ENCODE results near the gene ZBTB14. TPM values are rescaled to one million over a fixed set of nuclear protein-coding genes. Genes with fewer than 3 reads are reported as not detected.

Gene ZBTB14
- total RNA-seq, 1 experiment from 2014 or later: 8.2 TPM

DNA sequence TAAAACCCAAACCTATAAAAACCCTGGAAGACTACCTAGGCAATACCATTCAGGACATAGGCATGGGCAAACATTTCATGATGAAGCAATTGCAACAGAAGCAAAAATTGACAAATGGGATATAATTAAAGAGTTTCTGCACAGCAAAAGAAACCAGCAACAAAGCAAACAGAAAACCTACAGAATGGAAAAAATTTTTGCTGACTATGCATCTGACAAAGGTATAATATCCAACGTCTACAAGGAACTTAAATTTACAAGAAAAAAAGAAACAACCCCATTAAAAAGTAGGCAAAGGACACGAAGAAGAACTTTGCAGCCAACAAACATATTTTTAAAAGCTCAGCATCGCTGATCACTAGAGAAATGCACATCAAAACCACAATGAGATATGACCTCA is 28.8 kb downstream of the ZBTB14 start:
- Histone ChIP-seq H3K9me2 (ENCODE audit: insufficient read depth) (no peaks in the 10 kb centered on the region), H4K20me1 (ENCODE audit: insufficient read depth) (no peaks in the 10 kb centered on the region), H3K4me3 (replicated peaks in 1 of 2; ENCODE audit: low read depth in 1 of 2, low read length in 2 of 2) (no peak overlapping the region), H3K4me2 (ENCODE audit: low read length) (no peak overlapping the region), H3K27me3 (ENCODE audit: insufficient read depth, low read length) (no peaks in the 10 kb centered on the region), H3K9me3 (ENCODE audit: control insufficient read depth in 1 of 2, insufficient read depth in 1 of 2, low read depth in 1 of 2, low read length in 2 of 2) (no peaks in the 10 kb centered on the region; a peak in 1 of 4 replicates), H3K9ac (ENCODE audit: low read length) (no peak overlapping the region), H3K4me1 (ENCODE audit: control insufficient read depth in 1 of 2, insufficient read depth in 2 of 2, low read length in 2 of 2) (no peaks in the 10 kb centered on the region), H3K36me3 (ENCODE audit: control insufficient read depth in 1 of 2, insufficient read depth in 2 of 2, low read length in 2 of 2) (no peaks in the 10 kb centered on the region), H3K79me2 (ENCODE audit: insufficient read depth, low read length) (no peaks in the 10 kb centered on the region), H2AFZ (ENCODE audit: low read depth, low read length, poor library complexity, severe bottlenecking) (no peak overlapping the region), H3K27ac (ENCODE audit: low read depth, low read length) (no peak overlapping the region)
- intact Hi-C loops (cut with micrococcal nuclease): no loop called here
- ATAC-seq: no peak
- POLR2A ChIA-PET: no interaction called here
- DNase-seq (ENCODE audit: low read depth, low spot score): no peak
- RAD21 ChIA-PET (ENCODE audit: low non-redundant PET in 1 of 2, low total read pairs in 2 of 2, uncharacterized antibody in 2 of 2, unreplicated experiment in 2 of 2): no interaction called here
- no TSS peak for BruUV-seq (replicated peaks)
- CTCF ChIA-PET: no interaction called here
- TF ChIP-seq REST (IDR thresholded peaks at IDR 0.05; ENCODE audit: low read depth): no peak
- TF ChIP-seq POLR2AphosphoS5 (IDR thresholded peaks at IDR 0.05; ENCODE audit: low read depth, low read length): no peak
- no peak for TF ChIP-seq SP1 (IDR thresholded peaks at IDR 0.05; ENCODE audit: low read depth)
- no peak for TF ChIP-seq CEBPB (IDR thresholded peaks at IDR 0.05; ENCODE audit: low read depth)
- no peak for TF ChIP-seq ELF1 (IDR thresholded peaks at IDR 0.05; ENCODE audit: borderline replicate concordance, low read depth)
- TF ChIP-seq YY1 (IDR thresholded peaks at IDR 0.05; ENCODE audit: extremely low read depth, insufficient replicate concordance, low read depth, low read length): no peak
- no peak for TF ChIP-seq EZH2phosphoT487 (IDR thresholded peaks at IDR 0.05; ENCODE audit: borderline replicate concordance)
- TF ChIP-seq MAX (IDR thresholded peaks at IDR 0.05): no peak
- TF ChIP-seq FOSL1 (IDR thresholded peaks at IDR 0.05; ENCODE audit: low read depth): no peak
- TF ChIP-seq, protein P1, sequence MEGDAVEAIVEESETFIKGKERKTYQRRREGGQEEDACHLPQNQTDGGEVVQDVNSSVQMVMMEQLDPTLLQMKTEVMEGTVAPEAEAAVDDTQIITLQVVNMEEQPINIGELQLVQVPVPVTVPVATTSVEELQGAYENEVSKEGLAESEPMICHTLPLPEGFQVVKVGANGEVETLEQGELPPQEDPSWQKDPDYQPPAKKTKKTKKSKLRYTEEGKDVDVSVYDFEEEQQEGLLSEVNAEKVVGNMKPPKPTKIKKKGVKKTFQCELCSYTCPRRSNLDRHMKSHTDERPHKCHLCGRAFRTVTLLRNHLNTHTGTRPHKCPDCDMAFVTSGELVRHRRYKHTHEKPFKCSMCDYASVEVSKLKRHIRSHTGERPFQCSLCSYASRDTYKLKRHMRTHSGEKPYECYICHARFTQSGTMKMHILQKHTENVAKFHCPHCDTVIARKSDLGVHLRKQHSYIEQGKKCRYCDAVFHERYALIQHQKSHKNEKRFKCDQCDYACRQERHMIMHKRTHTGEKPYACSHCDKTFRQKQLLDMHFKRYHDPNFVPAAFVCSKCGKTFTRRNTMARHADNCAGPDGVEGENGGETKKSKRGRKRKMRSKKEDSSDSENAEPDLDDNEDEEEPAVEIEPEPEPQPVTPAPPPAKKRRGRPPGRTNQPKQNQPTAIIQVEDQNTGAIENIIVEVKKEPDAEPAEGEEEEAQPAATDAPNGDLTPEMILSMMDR (IDR thresholded peaks at IDR 0.05 in 2 of 3, conservative IDR thresholded peaks at IDR 0.05 in 1 of 3; ENCODE audit: borderline replicate concordance in 1 of 3, insufficient read depth in 1 of 3, low read depth in 2 of 3, low read length in 2 of 3): no peak
- TF ChIP-seq EGR1 (IDR thresholded peaks at IDR 0.05; ENCODE audit: low read depth): no peak
- TF ChIP-seq CBX3 (IDR thresholded peaks at IDR 0.05; ENCODE audit: low read depth): no peak
- no peak for TF ChIP-seq RAD21 (IDR thresholded peaks at IDR 0.05; ENCODE audit: low read depth)
- no peak for TF ChIP-seq ZFX (IDR thresholded peaks at IDR 0.05)
